ENCODE results near the gene PIGP. TPM values are rescaled to one million over a fixed set of nuclear protein-coding genes. Genes with fewer than 3 reads are reported as not detected.
A peak's percentile ranks its signal among the peaks of the same experiment; 100 is the strongest.

The PIGP gene
- total and polyA plus RNA-seq, 9 of the 15 experiments (the other 6 are each of a cell fraction or from before 2014, with no cell fraction given) = 18.3 to 122 (median 35.6) TPM

- TF ChIP-seq, protein P1, sequence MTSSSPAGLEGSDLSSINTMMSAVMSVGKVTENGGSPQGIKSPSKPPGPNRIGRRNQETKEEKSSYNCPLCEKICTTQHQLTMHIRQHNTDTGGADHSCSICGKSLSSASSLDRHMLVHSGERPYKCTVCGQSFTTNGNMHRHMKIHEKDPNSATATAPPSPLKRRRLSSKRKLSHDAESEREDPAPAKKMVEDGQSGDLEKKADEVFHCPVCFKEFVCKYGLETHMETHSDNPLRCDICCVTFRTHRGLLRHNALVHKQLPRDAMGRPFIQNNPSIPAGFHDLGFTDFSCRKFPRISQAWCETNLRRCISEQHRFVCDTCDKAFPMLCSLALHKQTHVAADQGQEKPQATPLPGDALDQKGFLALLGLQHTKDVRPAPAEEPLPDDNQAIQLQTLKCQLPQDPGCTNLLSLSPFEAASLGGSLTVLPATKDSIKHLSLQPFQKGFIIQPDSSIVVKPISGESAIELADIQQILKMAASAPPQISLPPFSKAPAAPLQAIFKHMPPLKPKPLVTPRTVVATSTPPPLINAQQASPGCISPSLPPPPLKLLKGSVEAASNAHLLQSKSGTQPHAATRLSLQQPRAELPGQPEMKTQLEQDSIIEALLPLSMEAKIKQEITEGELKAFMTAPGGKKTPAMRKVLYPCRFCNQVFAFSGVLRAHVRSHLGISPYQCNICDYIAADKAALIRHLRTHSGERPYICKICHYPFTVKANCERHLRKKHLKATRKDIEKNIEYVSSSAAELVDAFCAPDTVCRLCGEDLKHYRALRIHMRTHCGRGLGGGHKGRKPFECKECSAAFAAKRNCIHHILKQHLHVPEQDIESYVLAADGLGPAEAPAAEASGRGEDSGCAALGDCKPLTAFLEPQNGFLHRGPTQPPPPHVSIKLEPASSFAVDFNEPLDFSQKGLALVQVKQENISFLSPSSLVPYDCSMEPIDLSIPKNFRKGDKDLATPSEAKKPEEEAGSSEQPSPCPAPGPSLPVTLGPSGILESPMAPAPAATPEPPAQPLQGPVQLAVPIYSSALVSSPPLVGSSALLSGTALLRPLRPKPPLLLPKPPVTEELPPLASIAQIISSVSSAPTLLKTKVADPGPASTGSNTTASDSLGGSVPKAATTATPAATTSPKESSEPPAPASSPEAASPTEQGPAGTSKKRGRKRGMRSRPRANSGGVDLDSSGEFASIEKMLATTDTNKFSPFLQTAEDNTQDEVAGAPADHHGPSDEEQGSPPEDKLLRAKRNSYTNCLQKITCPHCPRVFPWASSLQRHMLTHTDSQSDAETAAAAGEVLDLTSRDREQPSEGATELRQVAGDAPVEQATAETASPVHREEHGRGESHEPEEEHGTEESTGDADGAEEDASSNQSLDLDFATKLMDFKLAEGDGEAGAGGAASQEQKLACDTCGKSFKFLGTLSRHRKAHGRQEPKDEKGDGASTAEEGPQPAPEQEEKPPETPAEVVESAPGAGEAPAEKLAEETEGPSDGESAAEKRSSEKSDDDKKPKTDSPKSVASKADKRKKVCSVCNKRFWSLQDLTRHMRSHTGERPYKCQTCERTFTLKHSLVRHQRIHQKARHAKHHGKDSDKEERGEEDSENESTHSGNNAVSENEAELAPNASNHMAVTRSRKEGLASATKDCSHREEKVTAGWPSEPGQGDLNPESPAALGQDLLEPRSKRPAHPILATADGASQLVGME (CRISPR knock-in tag; IDR thresholded peaks at IDR 0.05) = no peak
- TF ChIP-seq TAF15 (IDR thresholded peaks at IDR 0.05; ENCODE audit: low read depth, low read length) (no peak), KDM4B (IDR thresholded peaks at IDR 0.05; ENCODE audit: borderline replicate concordance in 2 of 2, low read depth in 1 of 2) (no peak), CUX1 (CRISPR knock-in tag; IDR thresholded peaks at IDR 0.05) (no peak), TEAD4 (IDR thresholded peaks at IDR 0.05; ENCODE audit: low read length) (peak; percentile 65), TEAD4 (CRISPR knock-in tag; IDR thresholded peaks at IDR 0.05; ENCODE audit: borderline replicate concordance) (no peak), PTRF (tag; IDR thresholded peaks at IDR 0.05) (no peak), RNF219 (CRISPR knock-in tag; IDR thresholded peaks at IDR 0.05) (no peak), PHF21A (IDR thresholded peaks at IDR 0.05; ENCODE audit: borderline replicate concordance, low read depth) (no peak), ZFPM2 (CRISPR knock-in tag; IDR thresholded peaks at IDR 0.05) (no peak)
- TF ChIP-seq, protein P2, sequence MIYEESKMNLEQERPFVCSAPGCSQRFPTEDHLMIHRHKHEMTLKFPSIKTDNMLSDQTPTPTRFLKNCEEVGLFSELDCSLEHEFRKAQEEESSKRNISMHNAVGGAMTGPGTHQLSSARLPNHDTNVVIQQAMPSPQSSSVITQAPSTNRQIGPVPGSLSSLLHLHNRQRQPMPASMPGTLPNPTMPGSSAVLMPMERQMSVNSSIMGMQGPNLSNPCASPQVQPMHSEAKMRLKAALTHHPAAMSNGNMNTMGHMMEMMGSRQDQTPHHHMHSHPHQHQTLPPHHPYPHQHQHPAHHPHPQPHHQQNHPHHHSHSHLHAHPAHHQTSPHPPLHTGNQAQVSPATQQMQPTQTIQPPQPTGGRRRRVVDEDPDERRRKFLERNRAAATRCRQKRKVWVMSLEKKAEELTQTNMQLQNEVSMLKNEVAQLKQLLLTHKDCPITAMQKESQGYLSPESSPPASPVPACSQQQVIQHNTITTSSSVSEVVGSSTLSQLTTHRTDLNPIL (CRISPR knock-in tag; IDR thresholded peaks at IDR 0.05) = no peak
- TF ChIP-seq, protein P3, sequence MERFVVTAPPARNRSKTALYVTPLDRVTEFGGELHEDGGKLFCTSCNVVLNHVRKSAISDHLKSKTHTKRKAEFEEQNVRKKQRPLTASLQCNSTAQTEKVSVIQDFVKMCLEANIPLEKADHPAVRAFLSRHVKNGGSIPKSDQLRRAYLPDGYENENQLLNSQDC (CRISPR knock-in tag; IDR thresholded peaks at IDR 0.05) = no peak
These were observed 54.8 kb downstream of the PIGP start (continued) for GRCh38 chr21:37017951-37018679.

Data from K562 (cell line).